ENCODE measurements around the gene FAM177B.

Gene FAM177B

DNA sequence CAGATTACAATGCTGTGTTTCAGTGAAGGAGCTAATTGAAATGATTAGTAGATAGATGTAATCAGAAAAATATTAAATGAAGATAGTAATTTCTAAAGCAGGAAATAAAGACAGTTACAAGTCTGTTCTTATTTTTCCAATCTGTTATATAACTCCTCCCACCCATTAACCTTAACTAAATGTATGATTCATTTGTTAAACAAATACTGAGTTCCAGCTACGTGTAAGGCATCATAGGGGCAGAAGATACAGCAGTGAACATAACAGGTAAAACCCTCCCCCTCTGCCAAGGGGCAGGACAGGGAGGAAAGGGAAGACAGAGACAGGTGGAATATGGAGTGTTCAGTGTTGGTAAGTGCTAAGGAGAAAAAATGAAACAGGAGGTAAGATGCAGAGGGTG lies at the start of gene FAM177B:
FAM177B (plus strand) TSS at position 231 of the 400 bp plus-strand sequence. CDS start 9,344 bp downstream, outside the sequence.
- DNase-seq (ENCODE audit: low spot score) = no peak

DNA sequence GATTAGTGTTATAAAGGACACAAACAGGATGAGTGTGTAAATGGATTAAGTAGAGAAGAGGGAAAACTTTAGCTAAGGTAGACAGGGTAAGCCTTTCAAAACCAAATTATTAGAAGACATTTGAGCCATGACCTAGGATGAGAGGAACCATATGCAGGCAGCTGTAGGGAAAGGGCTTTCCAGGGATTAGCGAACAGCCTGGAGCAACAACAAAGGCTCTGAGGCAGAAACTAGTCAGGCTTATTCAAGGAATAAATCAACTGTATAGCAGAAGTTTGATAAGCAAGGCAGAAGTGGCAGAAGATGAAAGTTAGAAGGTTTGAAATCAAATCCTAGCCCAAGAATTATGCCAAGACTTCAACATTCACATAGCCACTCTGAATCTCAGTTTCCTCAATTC lies 46.0 kb upstream of the FAM177B start:
- no peak for DNase-seq (ENCODE audit: low spot score)

DNA sequence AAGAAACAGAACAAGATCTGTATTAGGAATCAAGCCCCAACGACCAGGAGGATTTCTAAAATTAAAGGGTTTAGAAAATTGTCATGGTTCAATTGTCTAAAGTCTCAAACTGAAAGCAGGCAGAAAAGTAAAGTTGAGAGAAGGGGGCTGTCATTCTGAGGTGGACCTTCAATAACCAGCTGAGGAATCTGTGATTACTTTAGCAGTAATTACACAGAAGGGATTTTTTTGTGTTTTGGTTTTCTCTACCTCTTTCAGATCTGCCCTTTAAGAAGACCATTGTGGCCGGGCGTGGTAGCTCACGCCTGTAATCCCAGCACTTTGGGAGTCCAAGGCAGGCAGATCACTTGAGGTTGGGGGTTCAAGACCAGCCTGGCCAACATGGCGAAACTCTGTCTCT lies 42.1 kb upstream of the FAM177B start:
- no peak for DNase-seq (ENCODE audit: low spot score)

DNA sequence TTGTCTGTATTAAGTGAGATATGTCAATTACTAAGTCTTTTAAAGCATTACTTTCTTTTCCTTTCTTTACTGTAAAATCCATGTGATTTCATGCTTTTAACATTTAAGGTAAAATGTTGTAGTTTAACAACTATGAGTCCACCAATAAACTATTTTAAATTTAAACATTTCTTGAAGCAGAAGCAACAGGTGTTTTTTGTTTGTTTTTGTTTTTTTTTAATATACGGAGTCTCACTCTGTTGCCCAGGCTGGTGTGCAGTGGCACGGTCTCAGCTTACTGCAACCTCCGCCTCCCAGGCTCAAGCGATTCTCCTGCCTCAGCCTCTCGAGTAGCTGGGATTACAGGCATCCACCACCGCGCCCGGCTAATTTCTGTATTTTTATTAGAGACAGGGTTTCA lies 40.3 kb upstream of the FAM177B start:
- DNase-seq (ENCODE audit: low spot score) = no peak

DNA sequence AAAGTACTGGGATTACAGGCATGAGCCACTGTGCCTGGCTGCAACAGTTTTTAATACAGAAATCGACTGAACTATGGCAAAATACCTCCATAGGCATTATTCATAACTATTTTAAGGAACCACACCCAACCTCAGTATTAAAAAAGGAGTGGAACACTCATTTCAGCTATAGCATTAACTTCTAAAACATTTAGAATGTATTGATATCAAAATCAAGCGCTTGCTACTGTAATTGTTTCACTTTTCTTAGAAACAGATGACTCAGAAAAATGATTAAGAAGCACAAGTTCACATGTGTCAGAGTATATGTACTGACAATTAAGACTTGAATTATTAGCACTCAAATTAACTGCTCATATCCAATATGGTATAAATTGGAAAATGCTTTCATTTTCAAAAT lies 39.8 kb upstream of the FAM177B start:
- no peak for DNase-seq (ENCODE audit: low spot score)

DNA sequence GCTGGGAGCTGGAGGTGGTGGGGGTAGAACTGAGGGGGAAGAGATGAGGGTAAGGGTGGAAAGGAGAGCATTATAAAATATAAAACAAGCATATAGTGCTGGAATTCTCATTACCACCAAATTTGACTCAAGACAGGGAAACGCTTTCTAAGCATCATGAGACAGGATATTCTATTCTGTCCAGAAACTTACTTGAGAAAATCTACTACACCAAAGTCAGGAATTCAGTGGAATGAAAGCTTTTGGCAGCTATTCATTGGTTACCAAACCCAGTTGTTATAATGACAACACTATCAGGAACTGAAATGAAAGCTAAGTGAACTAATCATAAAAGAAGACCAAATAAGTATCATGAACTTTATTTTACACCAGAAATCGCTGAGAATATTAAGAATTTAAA lies 39.2 kb upstream of the FAM177B start:
- DNase-seq (ENCODE audit: low spot score) = no peak

DNA sequence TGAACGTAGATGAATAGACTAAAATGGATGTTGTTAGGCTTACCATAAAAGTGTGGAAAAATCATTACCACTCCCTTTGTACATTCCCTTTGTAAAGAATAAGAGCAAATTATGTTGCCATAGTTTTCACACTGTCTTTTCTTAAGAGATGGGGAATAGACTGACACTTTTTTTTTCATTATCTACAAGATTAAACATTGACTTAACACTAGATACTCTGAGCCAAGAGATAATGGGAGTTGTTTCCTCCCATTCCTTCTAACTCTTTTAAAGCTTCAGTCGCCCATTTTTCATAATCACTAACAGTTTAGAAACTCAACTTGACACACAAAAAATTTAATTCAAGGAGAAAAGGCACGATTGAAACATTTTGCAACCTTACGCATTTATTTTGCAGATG lies 34.8 kb upstream of the FAM177B start:
- no peak for DNase-seq (ENCODE audit: low spot score)

DNA sequence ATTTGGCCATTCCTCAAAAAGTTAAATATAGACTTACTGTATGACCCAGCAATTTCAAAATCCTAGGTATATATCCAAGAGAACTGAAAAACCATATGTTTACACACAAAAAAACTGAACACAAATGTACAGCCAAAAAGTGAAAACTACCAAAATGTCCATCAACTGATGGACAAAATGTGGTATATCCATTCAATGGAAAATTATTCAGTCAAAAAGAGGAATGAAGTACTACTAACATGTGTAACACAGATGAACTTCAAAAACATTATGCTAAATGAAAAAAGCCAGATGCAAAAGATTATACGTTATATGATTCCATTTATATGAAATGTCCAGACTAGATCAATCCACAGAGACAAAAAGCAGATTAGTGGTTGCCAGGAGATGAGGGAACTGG lies 32.7 kb upstream of the FAM177B start:
- DNase-seq (ENCODE audit: low spot score) = no peak

DNA sequence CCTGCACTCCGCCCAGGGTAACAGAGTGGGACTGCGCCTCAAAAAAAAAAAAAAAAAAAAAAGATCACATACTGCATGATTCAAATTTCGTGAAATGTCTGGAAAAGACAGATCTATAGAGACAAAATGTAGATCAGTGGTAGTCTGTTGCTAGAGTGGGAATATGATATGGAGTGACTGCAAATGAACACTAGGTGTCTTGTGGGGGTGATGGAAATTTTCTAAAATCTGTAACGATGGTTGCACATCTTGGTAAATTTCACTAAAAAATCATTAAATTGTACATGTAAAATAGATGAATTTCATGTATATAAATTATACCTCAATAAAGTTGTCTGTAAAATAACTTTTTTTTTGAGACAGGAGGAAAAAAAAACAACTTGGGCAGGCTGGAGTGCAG lies 30.2 kb upstream of the FAM177B start:
- DNase-seq (ENCODE audit: low spot score) = no peak

DNA sequence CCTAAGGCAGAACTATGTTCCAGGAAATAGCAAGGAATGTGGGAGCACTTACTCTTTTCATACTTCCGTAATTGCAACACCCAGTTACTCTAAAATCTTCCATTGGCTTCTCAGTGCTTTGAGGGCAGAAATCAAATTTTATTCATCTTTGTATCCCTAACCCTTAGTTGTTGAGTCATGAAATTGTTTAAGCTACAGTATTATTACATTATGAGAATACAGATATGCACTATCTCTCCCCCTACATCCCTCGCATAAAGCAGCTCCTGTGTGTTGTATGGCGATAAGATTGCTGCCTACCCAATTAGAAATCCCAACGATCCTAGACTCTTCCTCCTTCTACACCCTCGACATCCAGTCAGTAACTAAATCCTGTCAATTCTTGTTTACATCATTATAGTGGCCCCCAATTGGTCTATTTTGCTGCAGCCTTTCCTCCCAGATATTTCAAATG lies 27.3 kb upstream of the FAM177B start:
- DNase-seq (ENCODE audit: low spot score) = no peak

DNA sequence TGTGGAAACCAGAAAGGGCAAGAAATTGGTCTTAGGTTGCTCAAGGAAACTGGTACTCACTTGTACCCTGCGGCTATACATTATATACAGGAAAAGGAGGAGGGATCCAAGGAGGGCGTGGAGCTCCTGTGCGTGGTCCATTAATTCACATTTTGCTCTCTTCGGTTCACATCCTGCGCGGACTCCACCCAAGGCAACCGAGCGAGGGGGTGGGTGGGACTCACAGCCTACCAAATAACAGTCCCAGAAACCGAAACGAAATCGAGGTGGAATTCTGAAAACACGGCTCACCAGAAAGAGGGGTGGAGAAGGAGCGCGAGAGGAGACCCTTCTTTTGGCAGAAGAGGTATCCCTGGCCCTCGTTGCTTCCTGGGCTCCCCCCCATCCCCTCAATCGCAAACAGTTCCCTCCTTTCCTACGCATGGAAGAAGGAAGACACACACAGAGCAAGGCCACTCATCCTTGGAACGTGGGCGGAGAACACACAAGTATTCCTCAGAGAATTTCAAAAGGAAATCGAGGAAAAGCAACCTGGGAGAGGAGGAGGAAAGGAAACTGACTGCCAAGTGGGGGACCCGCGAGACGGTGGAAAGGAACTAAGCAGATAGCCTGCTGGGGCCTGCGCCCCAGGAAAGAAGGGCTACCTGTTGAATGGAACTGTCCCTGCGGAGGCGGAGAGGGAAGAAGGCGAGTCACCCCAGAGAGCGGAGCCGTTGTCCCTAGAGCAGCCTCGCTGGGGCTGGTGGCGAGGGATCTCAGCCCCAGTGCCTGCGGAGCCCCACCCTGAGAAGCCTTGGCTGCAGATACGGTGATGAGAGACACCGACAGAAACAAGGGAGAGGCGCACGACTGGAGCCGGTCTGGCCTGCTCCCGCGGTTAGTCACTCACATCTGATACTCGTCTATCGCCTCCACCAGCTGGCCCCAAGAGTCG lies 25.4 kb upstream of the FAM177B start:
- peak; percentile 52 for DNase-seq (ENCODE audit: low spot score)

DNA sequence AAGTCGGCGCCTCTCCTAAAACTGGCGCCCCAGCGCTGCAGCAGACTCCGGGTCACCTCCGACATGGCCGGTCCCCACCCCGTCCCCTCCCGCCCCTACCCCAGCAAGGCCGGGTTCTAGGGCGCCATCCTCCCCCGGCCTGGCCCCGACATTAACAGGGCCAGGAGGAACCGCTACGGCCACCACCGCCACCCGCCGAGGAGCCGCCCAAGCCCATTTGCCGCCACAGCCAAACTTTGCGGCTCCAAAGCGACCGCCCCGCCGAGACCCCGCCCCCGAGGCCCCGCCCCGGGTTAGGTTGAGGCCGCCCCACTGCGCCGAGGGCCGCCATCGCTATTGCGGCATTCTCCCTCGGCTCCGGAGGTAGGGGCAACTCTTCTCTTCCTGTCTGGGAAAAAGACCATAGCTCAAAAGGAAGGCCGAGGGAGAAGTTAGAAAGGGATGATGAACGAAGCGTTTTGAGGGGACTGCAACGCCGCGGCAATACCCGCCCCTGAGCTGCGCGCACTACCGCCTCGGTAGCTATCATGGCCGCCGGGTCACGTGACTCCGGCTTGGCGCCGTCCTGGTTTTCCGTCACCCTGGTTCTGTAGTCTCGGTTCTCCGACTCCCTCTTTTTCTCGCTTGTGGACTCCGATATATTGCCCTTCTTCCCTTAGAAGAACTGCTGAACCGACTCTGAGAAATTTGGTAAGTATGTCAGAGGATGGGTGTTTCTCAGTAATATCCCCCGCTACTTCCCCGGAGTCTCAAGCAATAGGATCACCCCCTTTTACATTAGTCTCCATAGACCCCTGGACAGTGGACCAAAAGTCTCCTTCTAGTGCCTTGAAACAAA lies 24.5 kb upstream of the FAM177B start, which contains the start of the genes AIDA and BROX:
AIDA (minus strand) TSS at position 239 of the 838 bp plus-strand sequence; CDS start at position 65, 174 bp downstream.
BROX (plus strand) TSS at position 312 of the 838 bp plus-strand sequence. CDS start 3,136 bp downstream, outside the sequence.
- DNase-seq (ENCODE audit: low spot score) = peak; percentile 93

DNA sequence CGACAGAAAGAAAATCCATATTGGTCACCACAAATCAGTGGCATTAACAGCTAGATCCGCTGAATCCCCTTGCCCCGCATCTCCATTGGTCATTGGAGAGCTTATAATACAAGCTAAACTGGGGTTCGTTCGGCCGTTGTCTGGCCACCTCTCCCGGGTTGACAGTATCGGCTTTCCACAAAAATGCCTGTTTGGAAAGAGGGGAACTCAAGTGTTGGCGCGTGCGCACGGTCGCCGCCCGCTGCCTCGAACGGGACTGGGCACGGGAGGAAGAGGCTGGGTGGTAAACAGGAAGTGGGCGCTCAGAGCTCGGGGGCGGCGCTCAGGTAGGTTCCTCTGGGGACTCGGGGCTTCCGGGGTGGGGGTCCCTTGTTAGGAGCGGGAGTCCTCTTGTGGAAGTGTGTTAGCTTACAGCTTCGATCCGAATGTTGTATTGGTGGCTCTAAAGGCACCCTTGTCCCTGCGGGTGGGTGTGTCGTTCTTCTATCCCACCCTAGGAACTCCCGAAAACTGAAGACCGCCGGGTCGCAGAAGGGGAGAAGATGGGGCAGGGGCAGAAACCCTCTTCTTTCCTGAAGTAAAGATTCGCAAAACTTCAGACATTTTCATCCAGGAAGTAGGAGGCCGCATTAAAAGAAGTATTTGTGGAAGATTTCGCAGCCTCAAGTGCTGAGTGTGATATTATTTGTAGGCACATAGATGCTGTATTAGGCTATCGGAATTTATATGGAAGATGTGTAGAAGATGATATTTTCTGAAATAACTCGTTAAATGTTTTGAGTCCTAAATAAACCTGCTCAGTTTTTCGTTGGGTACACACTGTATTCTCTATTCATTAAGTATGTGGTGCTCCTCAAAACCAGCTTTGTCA lies 23.7 kb upstream of the FAM177B start:
- DNase-seq (ENCODE audit: low spot score) = peak; percentile 97

DNA sequence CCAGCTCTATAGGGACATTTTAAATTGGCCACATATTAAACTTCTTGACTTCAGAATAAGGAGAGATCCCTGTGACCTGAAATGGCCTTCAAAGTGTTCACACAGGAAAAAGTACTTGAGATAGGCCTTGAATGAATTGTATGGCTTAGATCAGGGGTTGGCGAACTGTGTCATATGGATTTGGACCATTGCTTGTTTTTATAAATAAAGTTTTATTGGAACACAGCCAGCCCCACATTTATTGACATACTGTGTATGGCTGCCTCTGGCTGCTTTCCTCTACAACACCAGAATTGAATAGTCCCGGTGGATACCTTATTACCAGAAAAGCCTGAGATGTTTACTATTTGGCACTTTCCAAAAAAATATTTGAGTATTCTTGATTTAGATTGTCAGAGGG lies 20.6 kb upstream of the FAM177B start:
- no peak for DNase-seq (ENCODE audit: low spot score)

DNA sequence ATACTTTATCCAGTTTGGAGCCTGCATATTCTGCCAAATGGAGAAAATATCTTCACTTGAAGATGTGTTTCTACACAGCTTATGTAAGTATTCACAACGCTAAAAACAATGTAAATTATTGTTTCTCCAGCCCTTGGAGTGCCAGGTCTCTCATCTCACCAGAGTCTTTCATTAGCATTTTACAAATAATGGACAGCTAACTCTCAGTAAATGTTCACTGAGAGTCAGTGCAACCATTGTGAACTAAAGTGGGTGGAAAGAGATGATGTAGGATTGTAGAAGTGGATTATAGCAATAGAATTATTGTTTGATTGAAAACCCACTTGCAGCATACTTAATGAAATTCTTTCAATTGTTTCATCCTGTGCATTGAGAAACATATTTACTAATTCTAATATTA lies 8.3 kb upstream of the FAM177B start:
- peak; percentile 58 for DNase-seq (ENCODE audit: low spot score)

DNA sequence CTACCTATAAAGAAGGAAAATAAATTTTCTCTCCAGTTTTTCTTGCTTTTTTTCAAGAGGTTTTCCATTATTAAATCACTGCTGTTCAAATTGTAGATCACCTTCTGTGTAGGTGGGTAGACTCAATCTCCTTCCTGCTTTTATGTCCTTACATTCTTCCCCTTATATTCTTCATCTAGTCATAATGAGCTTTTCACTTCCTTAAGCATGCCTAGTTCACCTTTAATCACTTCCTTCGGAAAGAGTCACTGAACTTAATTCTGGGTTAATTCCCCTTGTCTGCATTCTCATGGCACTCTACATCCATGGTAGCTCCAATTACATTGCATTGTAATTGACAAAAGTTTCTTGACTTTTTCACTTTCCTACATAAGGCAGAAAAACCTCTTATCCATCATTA lies 6.1 kb upstream of the FAM177B start:
- DNase-seq (ENCODE audit: low spot score) = no peak

DNA sequence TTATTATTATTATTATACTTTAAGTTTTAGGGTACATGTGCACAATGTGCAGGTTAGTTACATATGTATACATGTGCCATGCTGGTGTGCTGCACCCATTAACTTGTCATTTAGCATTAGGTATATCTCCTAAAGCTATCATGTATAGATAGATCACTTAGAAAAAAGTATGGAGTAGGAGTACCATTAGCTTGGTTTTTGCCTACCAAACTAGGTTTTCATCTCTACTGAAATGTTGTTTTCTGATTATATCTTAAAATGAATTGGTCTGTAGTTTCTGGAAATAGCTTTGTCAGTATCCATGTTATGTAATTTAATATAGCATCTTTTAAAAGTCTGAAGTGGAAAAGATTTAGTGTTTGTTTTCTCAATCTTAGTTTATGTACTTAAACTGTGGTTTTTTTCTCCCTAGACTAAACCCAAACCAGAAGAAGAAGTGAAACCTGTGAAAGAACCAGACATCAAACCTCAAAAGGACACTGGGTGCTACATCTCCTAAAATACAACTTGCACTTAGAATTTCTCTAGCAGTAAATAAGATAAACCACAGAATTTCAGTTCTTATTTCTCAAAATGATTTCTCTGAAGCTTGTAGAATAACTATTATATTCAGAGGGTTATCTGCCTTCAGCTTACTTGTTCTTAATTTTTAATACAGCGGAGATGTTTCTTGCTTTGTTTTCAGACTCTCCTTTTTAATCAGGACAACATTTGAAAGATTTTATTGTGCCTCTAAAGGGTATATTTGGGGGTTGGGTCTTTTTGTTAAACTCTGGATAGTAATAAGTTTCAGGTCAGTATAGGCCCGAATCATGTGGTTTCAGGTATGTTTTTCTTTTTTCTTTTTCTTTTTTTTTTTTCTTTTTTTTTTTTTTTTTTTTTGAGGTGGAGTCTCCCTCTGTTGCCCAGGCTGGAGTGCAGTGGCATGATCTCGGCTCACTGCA lies 4.5 kb upstream of the FAM177B start:
- peak; percentile 36 for DNase-seq (ENCODE audit: low spot score)

DNA sequence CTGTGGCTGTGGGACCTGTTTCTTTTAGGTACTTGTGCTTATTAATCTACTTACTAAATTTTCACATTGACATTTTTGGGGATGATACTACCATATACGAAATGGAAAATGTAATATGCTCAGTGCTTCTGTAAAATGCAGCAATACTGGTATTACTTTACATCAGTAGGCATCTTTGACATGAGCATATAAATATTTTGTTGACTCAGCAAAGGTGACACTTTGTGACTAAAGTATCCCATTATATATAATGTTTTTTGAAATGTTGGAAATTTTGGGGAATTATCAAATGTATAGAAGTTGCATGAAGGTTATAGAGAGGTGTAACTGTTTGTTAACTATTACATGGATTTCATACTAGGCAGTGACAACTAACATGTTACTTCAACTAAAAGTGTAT lies 2.3 kb upstream of the FAM177B start:
- DNase-seq (ENCODE audit: low spot score) = no peak

DNA sequence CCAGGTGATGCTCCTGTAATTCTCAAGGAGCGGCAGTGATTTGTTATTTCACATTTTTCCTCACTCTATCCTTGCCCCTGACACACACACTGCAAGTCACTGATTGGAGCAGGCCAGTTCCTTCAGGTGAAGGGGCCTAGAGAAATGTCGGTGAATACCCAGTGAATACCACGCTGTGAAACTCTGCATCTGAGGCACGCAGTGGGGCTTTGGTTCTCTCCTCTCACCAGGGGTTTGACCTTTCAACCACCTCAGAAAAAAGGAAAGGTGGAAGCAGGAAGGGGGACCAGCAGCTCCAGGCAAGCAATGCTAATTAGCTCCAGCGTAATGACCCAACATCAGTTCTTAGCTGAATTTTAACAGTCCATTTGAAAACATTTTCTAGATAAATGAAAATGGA lies 532 bp upstream of the FAM177B start:
- no peak for DNase-seq (ENCODE audit: low spot score)

DNA sequence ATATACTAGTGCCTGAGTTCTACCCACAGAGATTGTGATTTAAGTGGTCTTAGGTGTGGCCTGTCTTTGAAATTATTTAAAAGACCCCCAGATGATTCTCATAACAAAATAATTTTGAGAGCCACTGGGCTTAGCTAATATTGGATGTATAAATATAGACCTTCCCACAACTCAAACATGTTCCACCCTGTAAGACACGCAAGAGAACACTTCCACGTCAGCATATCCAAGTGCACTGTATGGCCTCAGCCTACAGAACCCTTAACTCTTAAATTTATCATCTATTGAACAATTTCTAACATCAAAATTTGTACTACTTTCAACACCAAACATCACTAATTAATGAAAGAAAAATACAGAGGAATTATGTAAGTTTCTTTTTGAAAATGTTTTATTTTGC lies 2.5 kb downstream of the FAM177B start:
- DNase-seq (ENCODE audit: low spot score) = no peak

DNA sequence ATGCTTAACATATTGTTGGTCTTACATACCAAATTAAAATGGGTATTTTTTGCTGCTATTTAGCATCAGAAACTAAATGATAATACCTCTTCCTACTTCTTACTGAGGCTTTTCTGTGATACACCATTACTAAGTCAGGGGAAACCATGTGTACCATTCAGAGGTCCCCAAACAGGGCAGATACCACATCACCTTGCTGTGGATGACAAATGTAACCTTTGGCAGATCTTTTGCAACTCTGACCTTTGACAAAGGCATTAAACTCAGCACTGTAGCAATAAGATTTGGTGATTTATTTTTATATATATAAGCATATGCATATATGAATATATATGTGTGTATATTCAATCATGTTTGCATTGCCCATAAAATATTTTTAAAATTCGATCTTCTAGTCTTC lies 2.9 kb downstream of the FAM177B start:
- DNase-seq (ENCODE audit: low spot score) = no peak
